Measurements from ENCODE around the gene DENND4C.

The DENND4C gene

DNA sequence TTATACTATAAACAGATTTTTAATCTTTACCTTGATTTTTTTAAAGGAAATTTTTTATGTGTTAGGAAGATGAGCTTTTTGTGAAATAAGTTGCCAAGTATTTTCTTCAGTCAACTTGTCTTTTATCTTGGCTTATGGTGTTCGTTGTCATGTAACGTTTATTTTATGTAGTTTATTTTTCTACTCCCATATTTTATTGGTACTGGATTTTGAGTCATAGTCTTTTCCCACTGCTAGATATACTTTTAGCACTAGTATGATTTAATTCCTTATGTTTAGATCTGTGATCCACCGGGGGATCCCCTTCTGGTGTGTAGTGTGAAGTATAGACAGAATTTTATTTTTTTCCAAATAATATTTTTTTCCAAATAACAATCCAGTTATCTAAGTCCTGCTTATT lies 54.2 kb downstream of the DENND4C start:
- H3K36me3 ChIP-seq = peaks cover 0 to 6% (median 0%) of the 10 kb centered on the region in 3 donors
- TF ChIP-seq CTCF (IDR thresholded peaks at IDR 0.05) = no peak
- intact Hi-C loops (cut with DNase I; ENCODE audit: low total_unique reads) = no loop called here

GRCh38 chr9:19286634-19287188 lies 56.2 kb downstream of the DENND4C start:
- peaks cover 0 to 31% (median 2%) of the 10 kb centered on the region in 4 donors for H3K4me1 ChIP-seq
- peaks cover 11 to 17% (median 12%) of the 10 kb centered on the region in 3 donors for H3K36me3 ChIP-seq
- intact Hi-C loops (cut with DNase I; ENCODE audit: low total_unique reads) = no loop called here
- H3K4me3 ChIP-seq = no peak overlapping the region
- no peaks in the 10 kb centered on the region for H3K9me3 ChIP-seq
- no peak overlapping the region for H3K27ac ChIP-seq
- no peak for TF ChIP-seq CTCF (IDR thresholded peaks at IDR 0.05)
- DNase-seq = no peak
- H3K27me3 ChIP-seq = no peaks in the 10 kb centered on the region

More for the DNA sequence above, 54.2 kb downstream of the DENND4C start:
- Histone ChIP-seq H3K27me3 (no peaks in the 10 kb centered on the region), H3K27ac (no peak overlapping the region), H3K4me3 (no peak overlapping the region), H3K9me3 (no peaks in the 10 kb centered on the region), H3K4me1 (peaks cover 0 to 31% (median 2%) of the 10 kb centered on the region in 4 donors)
- no peak for DNase-seq

DNA sequence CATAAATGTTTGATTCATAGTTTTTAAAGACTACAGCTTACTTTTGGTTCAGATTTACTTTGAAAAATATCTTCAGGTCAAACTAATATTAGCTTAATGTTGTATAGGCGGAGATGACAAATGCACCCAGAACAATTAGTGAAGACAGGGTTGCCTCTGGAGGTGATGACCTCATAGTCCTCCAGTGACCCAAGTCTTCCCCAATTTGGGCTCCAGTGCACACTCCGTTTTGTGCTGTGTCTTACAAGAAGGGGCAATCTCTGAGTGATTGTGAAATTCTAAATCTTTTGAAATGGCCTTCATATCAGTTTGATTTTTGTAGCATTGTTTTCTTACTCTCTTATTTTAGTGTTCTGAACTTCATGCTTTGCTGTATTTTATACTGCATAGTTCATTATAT lies 57.6 kb downstream of the DENND4C start:
- Histone ChIP-seq H3K9me3 (no peaks in the 10 kb centered on the region), H3K27me3 (no peaks in the 10 kb centered on the region), H3K36me3 (peaks cover 23 to 31% (median 24%) of the 10 kb centered on the region in 3 donors), H3K27ac (no peak overlapping the region), H3K4me1 (peaks cover 0 to 26% (median 0%) of the 10 kb centered on the region in 4 donors), H3K4me3 (no peak overlapping the region)
- no peak for DNase-seq
- intact Hi-C loops (cut with DNase I; ENCODE audit: low total_unique reads) = no loop called here
- no peak for TF ChIP-seq CTCF (IDR thresholded peaks at IDR 0.05)

DNA sequence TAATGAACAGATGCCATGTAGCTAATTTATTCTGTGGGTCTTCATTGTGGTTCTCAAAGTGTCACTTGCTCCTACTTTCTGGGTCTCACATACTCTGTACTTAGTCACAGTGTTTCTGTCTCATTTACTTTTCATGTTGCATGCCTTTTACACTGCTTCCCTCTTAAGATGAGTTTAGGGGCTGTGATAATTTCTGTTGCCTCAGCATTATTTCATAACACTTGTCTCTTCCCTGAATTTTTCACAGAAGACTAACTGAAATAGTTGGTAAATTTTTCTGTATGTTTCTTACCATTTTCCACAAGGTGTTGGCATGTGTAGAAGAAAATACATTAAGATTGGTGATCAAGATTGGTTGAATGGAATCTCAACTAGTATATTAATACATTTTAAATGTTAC lies 59.6 kb downstream of the DENND4C start:
- no peak overlapping the region for H3K4me3 ChIP-seq
- peaks cover 0 to 13% (median 0%) of the 10 kb centered on the region in 4 donors for H3K4me1 ChIP-seq
- H3K36me3 ChIP-seq = peaks cover 23 to 47% (median 32%) of the 10 kb centered on the region in 3 donors
- intact Hi-C loops (cut with DNase I; ENCODE audit: low total_unique reads) = no loop called here
- DNase-seq = no peak
- no peak overlapping the region for H3K27ac ChIP-seq
- TF ChIP-seq CTCF (IDR thresholded peaks at IDR 0.05) = no peak
- no peaks in the 10 kb centered on the region for H3K27me3 ChIP-seq
- H3K9me3 ChIP-seq = no peaks in the 10 kb centered on the region

DNA sequence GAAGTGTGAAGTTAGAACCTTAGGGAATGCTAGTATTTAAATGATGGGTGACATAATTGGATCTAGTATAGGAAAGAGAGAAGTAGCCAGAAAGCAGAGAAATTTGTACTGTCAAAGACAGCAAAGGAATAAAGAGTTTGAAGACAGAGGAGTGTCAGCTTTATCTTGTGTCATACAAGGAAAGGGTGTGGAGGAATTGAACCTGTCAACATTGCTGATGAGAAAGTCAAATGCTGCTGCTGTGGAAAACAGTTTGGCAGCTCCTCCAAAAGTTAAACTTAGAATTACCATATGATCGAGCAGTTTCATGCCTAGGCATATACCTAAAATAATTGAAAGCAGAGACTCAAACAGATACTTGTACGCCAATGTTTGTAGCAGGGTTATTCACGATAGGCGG lies 63.7 kb downstream of the DENND4C start:
- Histone ChIP-seq H3K9me3 (no peaks in the 10 kb centered on the region), H3K27ac (no peak overlapping the region), H3K4me3 (no peak overlapping the region), H3K27me3 (no peaks in the 10 kb centered on the region), H3K4me1 (no peaks in the 10 kb centered on the region), H3K36me3 (peaks cover 39 to 56% (median 55%) of the 10 kb centered on the region in 3 donors)
- intact Hi-C loops (cut with DNase I; ENCODE audit: low total_unique reads) = no loop called here
- no peak for TF ChIP-seq CTCF (IDR thresholded peaks at IDR 0.05)
- DNase-seq = no peak

Data from tibial artery (tissue), 4 donors.